Amniotic epithelial cell (primary cell): ENCODE results near the gene OSBPL10.
"Not testable (repeated sequence)": the region's sequence is repeated elsewhere in the genome, so short reads cannot be mapped to it uniquely, and the experiment has no call there.

Experiments used
- DNase-seq: peaks from one replicate; pipeline ENCODE4 v3.0.0-alpha.2; 2010; ENCODE audit warnings: low read depth

OSBPL10 gene

GRCh38 chr3:31981206-31982181 lies at the start of gene OSBPL10, which contains the start of gene ZNF860:
Gene OSBPL10 (minus strand): TSS chr3:31981262. CDS start chr3:31981179, 83 bp downstream.
Gene ZNF860 (plus strand): TSS chr3:31981750. CDS start chr3:31989080, 7,330 bp downstream.
- peak; percentile 92 for DNase-seq

GRCh38 chr3:32026593-32026992 lies 45.5 kb upstream of the OSBPL10 start:
- DNase-seq = no peak

- no peak for DNase-seq
Observed at GRCh38 chr3:32022947-32023346, 41.9 kb upstream of the OSBPL10 start.

- DNase-seq = no peak
Observed at GRCh38 chr3:32021748-32022147, 40.7 kb upstream of the OSBPL10 start.

GRCh38 chr3:32021155-32021554 lies 40.1 kb upstream of the OSBPL10 start:
- DNase-seq = no peak

- DNase-seq = peak; percentile 49
Observed at GRCh38 chr3:32018757-32019564, 37.9 kb upstream of the OSBPL10 start.

GRCh38 chr3:32017286-32017685 lies 36.2 kb upstream of the OSBPL10 start:
- DNase-seq = peak; percentile 43

- not testable (repeated sequence) for DNase-seq
Observed at GRCh38 chr3:32015638-32016037, 34.6 kb upstream of the OSBPL10 start.

- DNase-seq = not testable (repeated sequence)
Observed at GRCh38 chr3:32010699-32011098, 29.6 kb upstream of the OSBPL10 start.

- DNase-seq = no peak
Observed at GRCh38 chr3:32009957-32010356, 28.9 kb upstream of the OSBPL10 start.

GRCh38 chr3:32009101-32009500 lies 28.0 kb upstream of the OSBPL10 start:
- peak; percentile 36 for DNase-seq

GRCh38 chr3:32004113-32004765 lies 23.2 kb upstream of the OSBPL10 start:
- DNase-seq = no peak

- no peak for DNase-seq
Observed at GRCh38 chr3:32003380-32003779, 22.3 kb upstream of the OSBPL10 start.

GRCh38 chr3:32002561-32003368 lies 21.7 kb upstream of the OSBPL10 start:
- no peak for DNase-seq

- DNase-seq = no peak
Observed at GRCh38 chr3:32000877-32001276, 19.8 kb upstream of the OSBPL10 start.

GRCh38 chr3:31999907-32000439 lies 18.9 kb upstream of the OSBPL10 start:
- DNase-seq = no peak

- no peak for DNase-seq
Observed at GRCh38 chr3:31997500-31997899, 16.4 kb upstream of the OSBPL10 start.

GRCh38 chr3:31996195-31996594 lies 15.1 kb upstream of the OSBPL10 start:
- DNase-seq = no peak

- DNase-seq = not testable (repeated sequence)
Observed at GRCh38 chr3:31995026-31995425, 14.0 kb upstream of the OSBPL10 start.

GRCh38 chr3:31993843-31994242 lies 12.8 kb upstream of the OSBPL10 start:
- no peak for DNase-seq

GRCh38 chr3:31992995-31993394 lies 11.9 kb upstream of the OSBPL10 start:
- not testable (repeated sequence) for DNase-seq
